Islet precursor cell (in vitro differentiated cells): ENCODE data around the gene PSENEN.

ENCODE experiments used
- DNase-seq: peaks from one replicate; pipeline ENCODE4 v3.0.0-alpha.2; 2018

PSENEN gene

GRCh38 chr19:35736913-35737886 is 8.3 kb upstream of the PSENEN start:
- DNase-seq, result no peak

- no peak for DNase-seq
Observed at GRCh38 chr19:35738021-35738886, 7.2 kb upstream of the PSENEN start.

- DNase-seq, result no peak
Observed at GRCh38 chr19:35738887-35739229, 6.6 kb upstream of the PSENEN start.

GRCh38 chr19:35739275-35740107 is 6.0 kb upstream of the PSENEN start:
- DNase-seq, result no peak

- no peak for DNase-seq
Observed at GRCh38 chr19:35740108-35740422, 5.4 kb upstream of the PSENEN start.

GRCh38 chr19:35740423-35741202 is 4.8 kb upstream of the PSENEN start:
- DNase-seq, result peak; percentile 99

- no peak for DNase-seq
Observed at GRCh38 chr19:35741203-35741515, 4.3 kb upstream of the PSENEN start.

GRCh38 chr19:35742121-35742724 is 3.2 kb upstream of the PSENEN start, which contains the start of gene IGFLR1:
Gene IGFLR1, minus strand, starts transcription at chr19:35742452. Its CDS starts 1,272 bp downstream, at chr19:35741180.
- no peak for DNase-seq

- DNase-seq, result no peak
Observed at GRCh38 chr19:35743640-35744429, 1.6 kb upstream of the PSENEN start.

GRCh38 chr19:35744430-35745327 is 772 bp upstream of the PSENEN start:
- DNase-seq, result peak; percentile 97

GRCh38 chr19:35746087-35746462 is 624 bp downstream of the PSENEN start:
- no peak for DNase-seq

- DNase-seq, result no peak
Observed at GRCh38 chr19:35746531-35746930, 1.1 kb downstream of the PSENEN start.

- peak; percentile 100 for DNase-seq
Observed at GRCh38 chr19:35748106-35749020, 2.9 kb downstream of the PSENEN start, which contains the start of gene LIN37. Gene LIN37, plus strand, starts transcription at chr19:35748576. Its CDS starts 149 bp downstream, at chr19:35748725.

- DNase-seq, result peak; percentile 90
Observed at GRCh38 chr19:35750167-35750566, 4.7 kb downstream of the PSENEN start.

- no peak for DNase-seq
Observed at GRCh38 chr19:35751839-35752745, 6.6 kb downstream of the PSENEN start.

- DNase-seq, result peak; percentile 27
Observed at GRCh38 chr19:35752746-35753350, 7.4 kb downstream of the PSENEN start.
